ENCODE measurements around the gene FXYD1.
A peak's percentile ranks its signal among the peaks of the same experiment; 100 is the strongest.

FXYD1 gene

GRCh38 chr19:35165200-35166058 is 26.8 kb downstream of the FXYD1 start:
- DNase-seq: no peak

DNA sequence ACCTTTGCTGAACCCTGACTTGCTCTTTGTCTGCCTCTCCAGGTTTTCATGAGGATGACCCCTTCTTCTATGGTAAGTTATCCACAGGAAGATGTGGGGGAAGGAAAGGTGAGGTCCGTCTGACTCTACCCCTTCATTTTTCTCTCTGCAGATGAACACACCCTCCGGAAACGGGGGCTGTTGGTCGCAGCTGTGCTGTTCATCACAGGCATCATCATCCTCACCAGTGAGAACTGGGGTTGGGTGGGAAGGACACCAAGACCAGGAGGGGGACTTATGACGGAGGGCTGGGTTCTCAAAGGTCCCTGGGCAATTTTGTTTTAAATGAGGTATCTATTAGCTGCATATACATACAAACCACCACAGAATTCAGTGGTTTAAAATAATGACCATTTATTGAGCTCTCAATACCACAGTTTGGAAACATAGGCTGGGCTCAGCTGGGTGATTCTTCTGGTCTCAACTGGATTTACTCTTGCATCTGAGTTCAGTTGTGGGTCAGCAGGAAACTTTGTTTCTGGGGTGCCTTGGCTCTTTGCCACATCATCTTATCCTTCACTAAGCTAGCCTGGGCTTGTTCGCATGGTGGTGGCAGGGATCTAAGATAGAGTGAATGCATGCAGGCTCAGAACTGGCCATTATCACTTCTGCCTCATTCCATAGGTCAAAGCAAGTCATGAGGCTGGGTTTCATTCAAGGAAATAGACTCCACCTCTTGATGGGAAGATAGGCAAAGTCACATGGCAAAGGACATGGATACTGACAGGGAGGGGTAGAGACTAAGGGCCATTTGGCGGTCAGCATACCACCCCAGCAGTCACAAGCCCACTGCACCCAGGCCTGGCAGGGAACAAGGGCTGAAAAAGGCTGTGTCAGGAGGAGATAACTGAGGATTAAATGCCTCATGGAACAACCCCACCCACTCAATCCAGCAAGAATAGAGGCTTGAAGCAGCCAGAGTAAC is 27.8 kb downstream of the FXYD1 start:
- no peak for DNase-seq

GRCh38 chr19:35167251-35168119 is 28.9 kb downstream of the FXYD1 start:
- no peak for DNase-seq

GRCh38 chr19:35168196-35168595 is 29.6 kb downstream of the FXYD1 start:
- DNase-seq: no peak

- peak; percentile 39 for DNase-seq
These were observed 30.8 kb downstream of the FXYD1 start for GRCh38 chr19:35169221-35169995.

DNA sequence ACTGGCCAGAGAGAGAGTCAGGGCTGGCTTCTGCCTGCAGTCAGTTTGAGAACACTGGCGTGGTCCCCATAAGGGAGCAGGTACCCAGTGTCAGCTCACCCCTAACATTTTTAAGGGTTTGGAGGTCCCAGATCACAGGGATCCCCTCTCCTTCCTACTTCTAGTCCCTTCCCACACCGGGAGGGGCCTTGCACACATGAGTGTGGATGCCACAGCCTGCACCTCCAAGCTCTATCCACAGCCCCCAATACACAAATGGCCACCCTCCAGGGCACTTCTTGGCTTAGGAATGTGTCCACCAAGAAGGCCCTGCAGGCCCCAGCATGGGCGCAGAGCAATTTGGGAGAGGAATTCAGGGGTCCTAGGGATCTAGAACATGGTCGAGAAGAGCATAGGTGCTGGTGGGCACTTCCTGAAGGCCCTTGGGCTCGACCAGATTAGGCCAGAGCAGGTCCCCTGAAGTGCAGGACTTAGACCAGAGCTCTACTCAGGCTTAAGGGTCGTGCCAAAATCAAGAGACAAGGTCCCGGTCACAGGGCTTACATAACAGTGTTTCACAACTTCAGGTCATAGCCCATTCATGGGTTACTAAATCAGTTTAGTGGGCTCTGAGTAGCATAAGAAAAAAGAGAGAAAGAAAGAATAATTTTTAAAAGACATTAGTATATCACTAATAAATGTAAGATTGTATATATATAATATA is 31.9 kb downstream of the FXYD1 start:
- no peak for DNase-seq

GRCh38 chr19:35171730-35172129 is 33.1 kb downstream of the FXYD1 start:
- DNase-seq: no peak

DNA sequence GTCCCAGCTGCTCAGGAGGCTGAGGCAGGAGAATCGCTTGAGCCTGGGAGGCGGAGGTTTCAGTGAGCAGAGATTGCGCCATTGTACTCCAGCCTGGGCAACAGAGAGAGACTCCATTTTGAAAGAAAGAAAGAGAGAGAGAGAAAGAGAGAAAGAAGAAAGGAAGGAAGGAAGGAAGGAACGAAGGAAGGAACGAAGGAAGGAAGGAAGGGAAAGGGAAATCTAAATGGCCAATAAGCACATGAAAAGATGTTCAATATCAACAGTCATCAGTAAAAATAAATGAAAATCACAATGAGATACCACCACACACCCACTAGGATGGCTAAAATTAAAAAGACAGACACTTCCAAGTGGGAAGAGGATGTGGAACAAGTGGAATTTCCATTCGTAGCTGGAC is 35.6 kb downstream of the FXYD1 start:
- no peak for DNase-seq

GRCh38 chr19:35176181-35176570 is 37.6 kb downstream of the FXYD1 start:
- DNase-seq: no peak

DNA sequence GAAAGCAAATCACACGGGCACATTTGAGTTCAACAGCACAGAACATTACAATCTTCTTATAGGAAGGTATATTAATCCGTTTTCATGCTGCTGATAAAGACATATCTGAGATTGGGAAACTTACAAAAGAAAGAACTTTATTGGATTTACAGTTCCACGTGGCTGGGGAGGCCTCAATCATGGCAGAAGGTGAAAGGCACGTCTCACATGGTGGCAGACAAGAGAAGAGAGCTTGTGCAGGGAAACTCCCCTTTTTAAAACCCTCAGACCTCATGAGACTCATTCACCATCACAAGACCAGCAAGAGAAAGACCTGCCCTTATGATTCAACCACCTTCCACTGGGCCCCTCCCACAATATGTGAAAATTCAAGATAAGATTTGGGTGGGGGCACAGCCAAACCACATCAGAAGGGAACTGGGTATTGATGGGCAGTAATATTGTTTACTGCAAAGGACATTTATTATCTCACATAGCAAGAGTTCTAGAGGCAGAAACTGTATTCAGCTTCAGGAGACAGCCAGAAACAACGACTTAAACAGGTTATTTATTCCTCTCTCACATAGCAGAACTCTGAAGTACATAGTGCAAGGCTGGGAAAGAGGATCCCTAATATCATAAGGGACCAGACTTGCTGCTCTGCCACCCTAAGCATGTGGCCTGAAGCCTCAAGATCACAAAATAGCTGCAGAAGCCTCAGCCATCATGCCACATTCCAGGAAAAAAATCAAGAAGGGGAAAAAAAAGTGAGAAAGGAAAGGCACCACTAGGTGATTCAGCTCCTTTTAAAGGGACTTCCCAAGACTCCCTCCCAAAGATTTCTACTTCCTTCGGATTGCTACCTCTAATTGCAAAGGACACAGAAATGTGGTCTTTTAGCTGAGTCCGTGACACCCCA is 39.0 kb downstream of the FXYD1 start:
- no peak for DNase-seq

DNA sequence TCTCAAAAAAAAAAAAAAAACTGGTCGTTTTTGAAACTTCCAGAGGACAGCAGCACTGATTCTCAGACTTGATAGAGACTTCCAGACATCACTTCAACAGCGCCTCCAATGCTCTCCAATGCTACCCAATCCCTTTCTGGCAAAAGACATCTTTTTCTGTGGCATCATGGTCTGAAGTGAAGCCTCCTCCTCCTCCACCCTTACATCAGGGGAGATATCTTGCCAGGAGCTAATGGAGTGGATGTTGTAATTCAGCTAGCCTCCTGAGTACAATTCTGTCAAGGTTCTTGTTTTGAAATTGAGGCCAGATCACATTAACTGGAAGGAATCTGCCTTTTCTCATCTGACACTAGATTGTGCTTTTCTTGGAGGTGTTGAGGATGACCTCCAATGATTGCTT is 40.1 kb downstream of the FXYD1 start:
- no peak for DNase-seq

DNA sequence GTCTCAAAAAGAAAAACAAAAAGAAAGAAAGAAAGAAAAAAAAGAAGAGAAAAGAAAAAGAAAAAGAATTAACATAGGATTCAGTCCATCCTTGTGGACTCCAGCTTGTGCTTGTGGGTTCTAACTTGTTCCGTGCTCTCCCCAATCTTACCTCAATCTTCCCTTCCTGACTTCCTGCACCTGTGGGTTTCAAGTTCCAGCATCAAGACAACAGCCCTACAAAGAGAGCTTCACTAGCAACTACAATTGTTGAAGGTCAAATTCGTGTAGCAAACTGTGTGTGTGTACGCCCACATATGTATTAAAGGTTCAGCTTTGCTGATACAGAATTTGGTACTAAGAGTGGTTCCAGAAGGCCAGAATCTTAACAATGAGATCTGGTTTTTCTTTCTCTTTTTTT is 41.2 kb downstream of the FXYD1 start:
- DNase-seq: no peak

GRCh38 chr19:35181387-35181786 is 42.8 kb downstream of the FXYD1 start:
- DNase-seq: no peak

DNA sequence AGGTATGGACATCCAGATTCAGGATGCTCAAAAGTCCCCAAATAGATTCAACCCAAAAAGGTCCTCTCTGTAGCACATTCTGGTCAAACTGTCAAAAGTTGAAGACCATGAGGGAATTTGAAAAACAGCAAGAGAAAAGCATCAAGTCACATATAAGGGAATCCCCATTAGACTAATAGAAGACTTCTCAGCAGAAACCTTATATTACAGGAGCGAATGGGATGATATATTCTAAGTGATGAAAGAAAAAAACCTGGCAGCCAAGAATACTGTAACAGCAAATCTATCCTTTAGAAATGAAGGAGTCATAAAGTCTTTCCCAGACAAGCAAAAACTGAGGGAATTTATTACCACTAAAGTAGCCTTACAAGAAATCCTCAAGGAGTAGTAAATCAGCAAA is 45.6 kb downstream of the FXYD1 start:
- DNase-seq: no peak

DNA sequence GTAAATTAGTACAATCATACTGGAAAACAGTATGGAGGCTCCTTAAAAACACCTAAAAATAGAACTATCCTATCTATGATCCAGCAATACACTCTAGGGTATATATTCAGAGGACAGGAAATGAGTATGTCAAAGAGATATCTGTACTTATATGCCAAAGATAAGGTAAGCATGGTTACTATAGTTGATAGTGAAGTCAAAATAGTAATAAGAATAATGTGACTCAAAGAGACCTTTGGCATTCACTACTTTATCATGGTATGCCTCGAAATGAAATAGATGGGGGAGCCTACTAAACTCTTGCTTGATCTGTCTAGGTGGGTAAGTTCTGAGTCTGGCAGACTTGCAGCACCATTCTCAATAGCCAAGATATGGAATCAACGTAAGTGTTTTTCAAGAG is 46.3 kb downstream of the FXYD1 start:
- DNase-seq: no peak

Measured in stimulated activated CD4-positive, alpha-beta T cell treated with anti-CD3 and anti-CD28 coated beads, Interleukin-4, amount 100 ng/mL, for 24 hours (primary cell).